ENCODE data around the gene ANGEL1.

ANGEL1 gene, protein sequence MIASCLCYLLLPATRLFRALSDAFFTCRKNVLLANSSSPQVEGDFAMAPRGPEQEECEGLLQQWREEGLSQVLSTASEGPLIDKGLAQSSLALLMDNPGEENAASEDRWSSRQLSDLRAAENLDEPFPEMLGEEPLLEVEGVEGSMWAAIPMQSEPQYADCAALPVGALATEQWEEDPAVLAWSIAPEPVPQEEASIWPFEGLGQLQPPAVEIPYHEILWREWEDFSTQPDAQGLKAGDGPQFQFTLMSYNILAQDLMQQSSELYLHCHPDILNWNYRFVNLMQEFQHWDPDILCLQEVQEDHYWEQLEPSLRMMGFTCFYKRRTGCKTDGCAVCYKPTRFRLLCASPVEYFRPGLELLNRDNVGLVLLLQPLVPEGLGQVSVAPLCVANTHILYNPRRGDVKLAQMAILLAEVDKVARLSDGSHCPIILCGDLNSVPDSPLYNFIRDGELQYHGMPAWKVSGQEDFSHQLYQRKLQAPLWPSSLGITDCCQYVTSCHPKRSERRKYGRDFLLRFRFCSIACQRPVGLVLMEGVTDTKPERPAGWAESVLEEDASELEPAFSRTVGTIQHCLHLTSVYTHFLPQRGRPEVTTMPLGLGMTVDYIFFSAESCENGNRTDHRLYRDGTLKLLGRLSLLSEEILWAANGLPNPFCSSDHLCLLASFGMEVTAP
- 26.1 reads per million, percentile 53 among the genes with 10 or more reads in this experiment for total RNA-seq

DNA sequence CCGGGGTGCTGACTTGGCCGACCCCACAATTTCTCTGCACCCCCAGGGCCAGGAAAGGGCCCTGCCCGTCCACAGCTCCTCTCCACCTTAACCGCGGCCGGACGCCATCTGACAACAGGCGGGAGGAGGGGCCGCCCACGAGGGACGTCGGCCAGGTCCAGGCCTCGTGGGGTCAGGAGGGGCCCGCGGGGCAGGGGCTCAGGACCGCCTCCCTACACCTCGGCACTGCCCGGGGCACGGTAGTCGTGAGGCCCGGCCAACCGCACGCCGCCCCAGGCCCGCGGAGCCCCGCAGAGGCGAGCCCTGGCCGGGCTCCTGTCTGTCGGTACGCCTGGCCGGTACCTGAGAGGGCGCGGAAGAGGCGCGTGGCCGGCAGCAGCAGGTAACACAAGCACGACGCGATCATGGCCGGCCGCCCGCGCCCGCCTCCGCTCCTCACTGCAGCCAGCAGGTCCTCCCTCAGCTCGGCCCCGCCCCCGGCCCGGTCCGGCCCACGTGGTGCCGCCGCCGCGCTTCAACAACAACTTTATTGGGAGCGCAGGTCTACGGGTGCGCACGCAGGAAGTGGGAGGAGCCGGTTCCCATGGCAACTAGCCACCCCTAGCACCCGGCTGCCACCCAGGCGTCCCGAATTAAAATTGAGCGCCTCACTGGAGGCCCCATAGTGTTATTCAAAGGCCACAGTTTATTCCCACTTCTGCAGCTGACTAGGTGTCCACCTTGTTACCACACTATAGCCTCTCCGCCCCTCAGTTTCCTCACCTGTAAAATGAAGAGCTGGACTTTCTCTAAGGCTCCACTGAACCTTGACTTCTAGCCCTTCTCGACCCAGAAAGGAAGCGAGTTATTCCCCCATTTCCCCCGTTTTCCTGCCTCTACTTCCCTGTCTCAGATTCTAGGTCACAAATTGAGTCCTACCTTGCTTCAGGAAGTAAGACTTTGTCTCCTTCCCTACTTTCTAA is at the start of gene ANGEL1:
Gene ANGEL1, minus strand, starts transcription at position 461 of the 962 bp plus-strand sequence. Its CDS starts 55 bp downstream, at position 406.
- DNase-seq, result peak; percentile 95

DNA sequence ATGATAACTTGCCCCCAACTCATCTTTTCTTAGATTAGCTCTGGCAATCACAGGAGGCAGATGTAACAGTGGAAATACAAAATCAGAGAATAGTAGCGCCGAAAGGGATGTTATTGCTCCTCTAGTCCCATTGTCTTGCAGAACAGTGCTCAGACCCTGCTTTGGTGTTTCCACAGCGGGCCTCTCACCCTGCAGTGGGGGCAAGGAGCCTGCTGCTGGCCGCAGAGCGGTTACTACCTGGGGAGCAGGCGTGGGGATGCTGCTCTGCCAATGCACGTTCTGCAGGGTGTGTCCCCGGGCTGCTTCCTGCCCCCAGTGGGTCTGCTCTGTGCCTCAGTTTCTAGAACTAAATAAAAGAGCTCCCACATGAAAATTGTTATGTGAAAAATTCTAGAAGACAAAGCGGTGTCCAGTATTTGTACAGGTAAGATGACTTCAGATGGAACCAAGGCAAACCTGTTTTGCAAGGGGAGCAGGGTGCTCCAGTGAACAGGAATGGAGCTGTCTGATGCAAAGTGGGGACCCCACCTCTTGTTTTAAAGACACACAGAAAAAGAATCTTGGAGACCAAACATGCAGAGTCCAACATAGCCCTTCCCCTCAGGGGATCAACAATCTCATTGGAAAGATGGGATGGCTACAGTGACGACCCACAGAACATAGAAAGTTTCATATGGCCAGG is 49.0 kb upstream of the ANGEL1 start:
- no peak for DNase-seq

DNA sequence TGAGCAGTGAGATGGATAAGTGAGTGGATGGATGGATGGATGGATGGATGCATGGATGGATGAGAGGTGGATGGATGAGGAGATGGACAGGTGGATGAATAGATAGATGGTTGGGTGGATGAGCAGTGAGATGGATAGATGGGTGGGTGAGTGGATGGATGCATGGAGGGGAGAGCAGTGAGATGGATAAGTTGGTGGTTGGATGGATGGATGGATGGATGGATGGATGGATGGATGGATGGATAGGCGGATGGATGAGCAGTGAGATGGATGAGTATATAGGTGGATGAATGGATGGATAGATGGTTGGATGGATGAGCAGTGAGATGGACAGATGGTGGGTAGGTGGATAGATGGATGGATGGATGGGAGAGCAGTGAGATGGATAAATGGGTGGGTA is 44.1 kb upstream of the ANGEL1 start:
- no peak for DNase-seq

DNA sequence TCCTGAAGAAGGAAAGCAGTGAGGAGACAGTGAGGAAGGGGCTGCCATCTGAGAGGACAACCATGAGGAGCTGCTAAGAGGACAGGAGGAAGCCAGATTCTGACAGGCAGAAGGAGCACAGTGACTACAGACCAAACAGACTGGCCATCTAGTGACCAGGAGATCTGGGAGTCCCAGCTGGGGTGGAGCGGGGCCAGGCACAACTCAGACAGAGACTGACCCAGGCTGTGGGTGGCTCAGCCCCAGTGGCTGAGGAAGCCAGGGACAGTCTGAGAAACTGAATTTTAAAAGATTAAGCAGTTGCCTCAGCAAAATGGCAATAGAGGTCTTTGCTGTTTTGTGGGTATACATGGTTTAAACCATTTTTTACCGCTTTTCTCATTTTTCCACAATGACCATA is 42.4 kb upstream of the ANGEL1 start:
- no peak for DNase-seq

DNA sequence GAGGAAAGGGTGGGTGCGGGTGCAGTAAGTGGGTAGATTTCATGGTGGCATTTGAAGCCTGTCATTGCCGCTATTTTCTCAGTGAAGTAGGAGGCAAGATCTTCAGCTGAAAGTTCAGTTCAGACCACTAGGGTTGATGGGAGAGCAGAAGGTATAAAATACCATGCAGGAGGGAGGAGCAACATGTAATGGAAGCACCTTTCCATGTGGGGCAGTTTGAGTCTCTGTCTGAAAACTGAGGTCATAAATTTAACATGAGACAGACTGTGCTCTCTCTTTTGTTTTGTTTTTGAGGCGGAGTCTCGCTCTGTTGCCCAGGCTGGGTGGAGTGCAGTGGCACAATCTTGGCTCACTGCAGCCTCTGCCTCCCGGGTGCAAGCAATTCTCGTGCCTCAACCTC is 36.2 kb upstream of the ANGEL1 start:
- DNase-seq, result no peak

DNA sequence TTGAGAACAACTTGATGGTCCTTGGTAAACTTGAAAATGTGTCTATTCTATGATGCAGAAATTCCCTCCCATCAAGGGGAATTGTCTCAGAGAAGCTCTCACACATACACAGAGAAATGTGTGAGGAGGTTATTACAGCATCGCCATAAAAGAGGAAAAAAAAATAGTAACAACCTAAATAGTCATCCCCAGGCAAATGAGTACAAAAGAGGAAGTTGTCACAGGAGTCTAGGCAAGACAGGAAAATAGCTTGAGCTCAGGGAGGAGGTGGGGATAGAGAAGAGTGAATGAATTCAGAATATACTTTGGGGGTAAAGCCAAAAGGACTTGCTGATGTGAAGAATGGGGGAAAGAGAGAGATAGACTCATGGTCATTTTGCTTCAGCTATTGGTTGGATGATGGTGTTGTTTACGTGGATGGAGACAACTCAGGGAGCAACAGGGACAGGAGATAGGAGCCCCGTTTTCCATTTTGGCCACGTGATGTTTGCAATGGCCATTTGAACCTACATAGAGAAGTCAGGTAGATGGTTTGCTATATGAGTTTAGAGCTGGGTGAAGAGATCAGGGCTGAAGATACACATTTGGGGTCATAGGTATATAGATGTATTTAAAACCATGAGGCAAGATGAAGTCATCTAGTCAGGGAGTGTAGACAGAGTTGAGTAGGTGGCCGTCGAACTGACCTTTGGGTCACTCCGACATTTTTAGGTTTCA is 33.8 kb upstream of the ANGEL1 start:
- DNase-seq, result no peak

DNA sequence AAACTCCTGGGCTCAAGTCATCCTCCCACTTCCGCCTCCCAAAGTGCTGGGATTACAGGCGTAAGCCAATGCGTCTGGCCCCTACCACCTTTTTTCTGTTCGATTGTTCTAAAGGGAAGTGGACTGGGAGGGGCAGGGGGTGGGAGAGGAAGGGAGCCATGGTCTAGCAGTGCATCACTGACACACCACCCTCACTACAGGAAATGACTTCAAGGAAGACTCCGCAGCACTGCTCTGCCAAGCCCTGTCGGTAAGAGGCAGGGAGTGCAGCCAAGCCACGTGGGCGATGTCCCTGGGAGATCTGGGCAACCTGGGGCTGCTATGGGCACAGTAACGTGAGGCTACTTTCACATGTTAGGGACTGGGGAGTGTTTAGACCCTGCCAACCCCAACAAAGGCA is 31.5 kb upstream of the ANGEL1 start:
- DNase-seq, result peak; percentile 35

DNA sequence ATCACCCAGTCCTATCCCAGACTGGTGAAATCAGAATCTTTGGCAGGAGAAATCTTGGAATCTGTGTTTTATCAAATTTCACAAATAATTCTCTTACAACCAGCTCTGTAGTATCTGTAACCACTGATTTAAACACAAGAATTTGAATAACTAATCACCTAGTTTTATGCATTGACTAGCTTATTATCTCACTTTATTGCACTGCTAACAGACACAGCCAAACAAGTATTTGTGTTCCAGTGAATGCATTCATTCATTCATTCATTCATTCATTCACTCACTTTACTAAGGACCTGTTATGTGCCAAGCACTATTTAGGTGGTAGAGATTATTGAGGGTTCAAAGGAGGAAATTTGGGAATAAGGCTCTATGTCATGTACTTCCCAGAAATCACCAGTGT is 29.7 kb upstream of the ANGEL1 start:
- DNase-seq, result no peak

DNA sequence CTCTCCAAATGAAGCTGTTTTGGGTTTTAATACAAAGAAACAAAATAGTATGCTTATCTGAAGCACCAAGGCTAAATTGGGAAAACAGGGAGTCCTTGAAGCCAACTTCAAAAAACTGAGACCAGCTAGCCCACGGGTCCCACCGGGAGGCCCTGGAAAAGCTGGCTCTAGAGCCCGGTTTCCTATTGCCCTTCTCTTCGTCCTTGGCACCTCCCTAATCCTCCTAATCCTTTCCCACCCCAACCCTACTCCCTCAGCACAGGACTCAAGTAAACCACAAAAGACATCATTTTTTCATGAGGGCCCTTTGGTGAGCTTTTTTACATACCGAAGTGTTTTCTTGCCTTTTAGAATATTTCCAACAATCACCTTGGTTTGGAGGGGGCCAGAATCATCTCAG is 24.8 kb upstream of the ANGEL1 start:
- no peak for DNase-seq

DNA sequence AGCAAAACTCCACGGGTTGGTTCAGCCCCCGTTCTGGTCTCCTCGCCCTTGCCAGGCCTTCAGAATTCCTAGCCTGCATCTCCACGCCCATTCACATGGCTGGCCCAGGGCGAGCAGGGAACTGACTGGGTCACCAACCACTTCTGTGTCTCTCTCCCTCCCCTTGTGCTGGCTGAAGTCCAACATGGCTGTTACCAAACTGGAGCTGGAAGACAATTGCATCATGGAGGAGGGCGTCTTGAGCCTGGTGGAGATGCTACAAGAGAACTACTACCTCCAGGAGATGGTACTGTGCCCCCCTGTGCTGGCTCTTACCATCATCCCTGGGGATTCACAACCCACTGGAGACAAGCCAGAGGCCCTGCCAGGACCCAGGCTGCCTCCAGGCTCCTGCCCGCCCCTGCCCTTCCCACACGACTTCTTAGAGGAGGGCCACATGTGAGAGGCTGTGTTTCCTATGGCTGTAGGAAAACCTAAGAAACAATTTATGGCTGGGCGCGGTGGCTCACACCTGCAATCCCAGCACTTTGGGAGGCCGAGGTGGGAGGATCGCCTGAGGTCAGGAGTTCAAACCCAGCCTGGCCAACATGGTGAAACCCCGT is 23.4 kb upstream of the ANGEL1 start:
- no peak for DNase-seq

DNA sequence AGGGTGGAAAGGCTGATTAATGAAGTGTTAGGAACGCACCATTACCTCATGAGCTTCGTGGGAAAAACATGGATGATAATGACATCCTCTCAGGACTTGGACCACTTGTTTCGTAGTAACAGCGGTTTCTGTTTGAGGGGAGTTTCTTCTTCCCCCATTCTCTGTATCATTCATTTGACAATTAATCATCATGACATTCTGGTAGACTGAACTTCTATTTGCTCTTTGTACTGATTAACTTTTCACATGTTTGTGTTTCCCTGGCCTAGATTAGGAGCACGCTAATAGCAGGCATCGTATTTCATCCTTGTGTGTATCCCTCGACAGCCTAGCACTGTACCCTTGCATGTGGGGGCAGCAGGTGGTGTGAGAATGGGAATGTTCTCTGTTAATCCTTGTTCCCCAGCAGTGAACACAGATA is 21.6 kb upstream of the ANGEL1 start:
- DNase-seq, result no peak

DNA sequence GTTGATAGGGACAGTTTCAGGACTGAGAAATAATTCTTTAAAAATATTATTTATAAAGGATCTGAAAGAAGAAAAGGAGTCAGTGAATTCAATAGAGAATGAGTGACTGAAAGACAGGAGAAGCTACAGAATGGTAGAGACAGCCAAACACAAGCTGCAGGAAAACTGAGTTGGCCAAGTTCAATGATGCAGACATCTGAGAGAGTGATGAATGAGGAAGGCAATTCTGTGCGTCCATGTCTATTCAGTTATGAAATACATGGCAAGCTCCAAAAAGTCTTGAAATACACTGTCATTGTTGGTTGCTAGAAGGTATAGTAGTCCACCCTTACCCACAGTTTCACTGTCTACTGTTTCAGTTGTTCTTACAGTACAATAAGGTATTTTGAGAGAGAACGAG is 20.3 kb upstream of the ANGEL1 start:
- DNase-seq, result no peak

DNA sequence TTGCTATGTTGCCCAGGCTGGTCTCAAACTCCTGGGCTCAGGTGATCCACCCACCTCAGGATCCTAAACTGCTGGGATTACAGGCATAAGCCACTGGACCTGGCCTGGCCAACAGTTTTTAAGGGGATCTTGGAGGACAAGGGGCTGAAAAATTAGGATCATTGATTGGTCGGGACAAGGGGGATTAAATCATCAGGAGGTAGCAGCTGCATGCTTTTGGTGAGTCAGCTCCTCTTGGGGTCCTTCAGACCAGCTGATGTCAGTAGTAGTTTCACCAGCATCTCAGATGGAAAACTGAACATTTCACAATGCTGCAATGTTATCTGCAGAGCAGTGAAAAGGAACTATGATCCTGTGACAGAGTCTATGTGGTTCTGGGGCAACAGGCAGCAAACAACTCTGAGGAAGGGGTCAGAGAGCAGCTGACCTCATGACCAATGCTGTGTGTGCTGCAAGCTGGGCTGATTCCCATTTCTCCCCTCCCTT is 19.9 kb upstream of the ANGEL1 start:
- DNase-seq, result no peak

DNA sequence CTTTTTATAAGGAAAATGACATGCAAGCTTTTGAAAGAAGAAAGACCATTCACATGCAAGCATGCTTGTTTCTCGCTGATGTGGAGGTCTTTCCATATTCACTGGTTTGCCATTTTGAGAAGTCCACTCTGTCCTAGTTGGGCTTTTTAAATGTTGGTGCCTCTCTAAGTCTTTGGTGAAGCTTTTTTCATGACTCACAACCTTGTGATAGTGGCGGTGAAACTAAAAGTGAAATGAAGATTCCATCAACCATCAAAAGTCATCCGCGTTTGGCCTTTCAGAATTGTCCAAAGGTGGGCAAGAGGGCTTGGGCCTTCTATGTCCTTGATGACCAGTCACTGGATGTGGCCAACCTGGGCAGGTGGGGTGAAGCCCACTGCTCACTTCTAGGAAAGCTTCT is 17.9 kb upstream of the ANGEL1 start:
- DNase-seq, result no peak

DNA sequence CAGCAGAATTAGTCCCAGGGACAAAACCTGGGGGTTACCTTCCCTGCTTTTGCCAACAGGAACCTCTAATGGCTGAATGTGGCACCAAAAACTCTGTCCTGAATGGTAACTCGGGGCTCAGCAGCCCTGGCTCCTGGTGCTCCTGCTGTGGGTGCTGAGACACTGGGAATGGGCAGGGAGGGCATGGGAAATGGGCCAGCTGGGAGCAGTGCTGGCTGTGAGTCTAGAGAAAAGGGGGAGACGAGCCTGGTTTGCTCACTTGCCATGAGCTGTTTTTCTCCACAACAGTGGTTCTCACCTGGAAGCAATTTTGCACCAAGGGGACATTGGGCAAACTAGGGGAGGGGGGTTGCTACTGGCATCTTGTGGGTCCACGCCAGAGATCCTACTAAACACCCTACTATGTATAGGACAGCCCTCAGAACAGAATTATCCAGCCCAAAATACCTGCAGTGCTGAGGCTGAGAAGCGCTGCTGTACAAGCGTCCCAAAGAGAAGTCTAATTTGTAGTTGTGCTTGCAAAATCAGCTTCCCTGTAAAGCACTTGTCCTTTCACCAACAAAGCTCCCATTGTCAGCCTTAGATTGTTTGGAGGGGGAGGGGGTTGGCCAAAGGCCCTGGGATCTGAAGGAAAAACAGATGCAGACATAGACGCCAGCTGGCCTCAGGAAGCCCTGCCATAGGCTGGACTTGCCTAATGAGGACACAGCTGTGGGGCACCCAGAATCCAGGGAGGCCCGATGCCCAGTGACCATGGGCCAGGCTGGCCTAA is 17.2 kb upstream of the ANGEL1 start:
- no peak for DNase-seq

DNA sequence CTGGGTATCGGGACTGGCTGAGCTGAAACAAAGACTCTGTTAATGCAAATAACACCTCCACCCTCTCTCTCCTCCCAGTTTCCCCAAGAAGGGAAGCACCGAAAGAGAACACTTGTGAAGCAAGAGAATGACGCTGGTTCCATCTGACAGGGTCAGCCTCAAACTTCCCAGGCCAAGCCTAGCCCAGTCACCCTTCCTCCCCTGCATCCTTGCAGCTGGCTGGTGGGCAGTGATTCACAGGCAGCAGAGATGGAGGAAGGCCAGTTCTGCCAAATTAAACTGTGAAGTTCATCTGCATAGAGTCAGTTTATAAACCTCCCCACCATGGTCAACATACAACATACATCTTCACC is 16.3 kb upstream of the ANGEL1 start:
- DNase-seq, result no peak

DNA sequence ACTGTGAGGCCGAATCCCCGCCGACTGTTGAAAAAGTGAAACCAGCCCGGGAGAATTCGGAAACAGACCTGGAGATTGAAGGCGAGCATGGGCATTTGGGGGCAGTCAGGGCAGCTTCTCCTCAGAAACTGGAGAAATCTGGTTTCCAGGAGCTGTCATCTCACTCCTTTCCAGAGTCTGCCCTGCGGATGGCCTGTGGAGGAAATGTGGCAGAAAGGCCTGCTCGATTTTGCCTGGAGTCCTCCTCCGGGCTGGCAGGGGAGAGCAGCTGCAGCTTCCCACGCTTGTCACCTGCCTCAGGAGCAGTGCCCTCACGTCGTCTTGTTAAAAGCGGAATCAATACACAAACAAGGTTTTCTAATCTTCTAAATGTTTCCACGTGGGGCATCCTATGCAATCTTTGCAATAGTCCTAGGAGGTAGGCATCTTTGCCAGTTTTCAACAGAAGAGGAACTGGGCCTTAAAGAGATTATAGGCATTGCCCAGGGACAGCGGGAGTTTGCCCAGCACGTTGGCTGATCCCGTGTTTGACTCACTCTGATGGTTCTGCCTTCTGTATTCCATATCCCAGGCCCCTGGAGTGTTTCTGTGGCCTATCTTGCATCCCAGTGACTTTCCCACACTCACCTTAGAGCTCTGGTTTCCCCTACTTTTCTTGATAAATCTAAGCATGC is 15.8 kb upstream of the ANGEL1 start:
- DNase-seq, result no peak

DNA sequence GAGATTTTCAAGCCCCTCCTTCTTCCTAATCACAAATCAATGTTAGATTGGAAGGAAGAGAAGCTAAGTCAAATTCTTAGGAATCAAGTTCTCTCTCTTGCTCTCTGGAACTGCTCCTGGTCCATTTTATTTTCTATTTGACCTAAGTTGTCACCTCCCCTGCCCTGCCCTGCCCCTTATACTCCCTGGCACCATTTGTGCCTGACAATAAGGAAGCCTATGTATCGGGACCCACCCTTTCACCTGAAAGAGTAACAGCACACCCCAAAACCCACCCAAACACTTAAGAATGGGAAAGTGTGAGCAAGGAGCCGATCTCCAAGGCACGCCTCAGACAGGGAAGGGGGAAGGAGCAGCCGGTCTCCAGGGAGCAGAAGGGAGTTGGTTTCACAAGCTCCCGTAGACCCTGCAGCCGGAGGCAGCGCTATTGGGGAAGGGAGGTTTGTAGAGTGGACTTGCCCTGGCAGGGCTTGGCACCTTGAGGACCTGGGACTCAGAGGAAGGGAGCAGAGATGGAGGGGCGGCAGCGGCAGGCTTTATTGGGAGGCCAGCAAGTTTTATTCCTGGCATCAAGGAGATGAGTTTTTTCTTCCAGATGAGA is 15.1 kb upstream of the ANGEL1 start:
- DNase-seq, result no peak

DNA sequence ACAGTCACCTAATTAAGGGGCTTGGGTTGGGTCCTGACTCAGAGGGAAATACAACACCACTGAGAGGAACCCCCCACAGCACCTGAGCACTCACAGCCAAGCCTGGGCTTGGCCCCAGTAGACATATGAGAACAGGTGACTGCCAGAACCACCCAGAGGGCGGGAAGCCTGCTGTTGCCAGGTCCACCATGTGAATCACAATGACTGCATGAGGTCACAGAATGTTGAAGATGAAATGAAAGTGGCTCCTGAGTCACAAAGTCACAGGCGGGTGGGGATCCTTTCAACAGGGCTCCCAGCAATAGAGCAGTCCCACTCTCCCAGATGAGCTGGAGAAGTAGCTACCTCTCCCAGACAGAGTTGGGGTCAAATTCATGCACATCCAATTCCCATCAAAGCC is 13.4 kb upstream of the ANGEL1 start, which contains the start of gene LRRC74A:
Gene LRRC74A, plus strand, starts transcription at position 287 of the 400 bp plus-strand sequence. CDS start 290 bp downstream, outside the sequence.
- no peak for DNase-seq
